ENCODE results near the gene LINC01488. TPM values are rescaled to one million over a fixed set of nuclear protein-coding genes. Genes with fewer than 3 reads are reported as not detected.

The LINC01488 gene
- total and polyA plus RNA-seq, 2 of the 13 experiments (the other 11 are each of a cell fraction or from before 2014, with no cell fraction given): 0.26 to 0.58 TPM

- TF ChIP-seq ZNF609 (CRISPR knock-in tag; IDR thresholded peaks at IDR 0.05; ENCODE audit: borderline replicate concordance): no peak
- no peak for TF ChIP-seq ONECUT2 (CRISPR knock-in tag; IDR thresholded peaks at IDR 0.05)
- no peak for TF ChIP-seq TCF7 (IDR thresholded peaks at IDR 0.05; ENCODE audit: low read depth)
- TF ChIP-seq ZNF607 (CRISPR knock-in tag; IDR thresholded peaks at IDR 0.05; ENCODE audit: borderline replicate concordance): no peak
Observed at GRCh38 chr11:69512790-69513189, 31.3 kb downstream of the LINC01488 start (continued).

GRCh38 chr11:69513196-69513595 is 31.7 kb downstream of the LINC01488 start:
- Histone ChIP-seq H3K4me1 (ENCODE audit: insufficient read depth, low read length) (no peaks in the 10 kb centered on the region), H3K4me3 (replicated peaks in 1 of 3; ENCODE audit: insufficient read depth in 1 of 3, low read depth in 2 of 3, low read length in 3 of 3) (no peak overlapping the region), H4K20me1 (ENCODE audit: insufficient read depth, low read length) (no peaks in the 10 kb centered on the region), H3K9ac (ENCODE audit: insufficient read depth, low read depth, low read length) (no peak overlapping the region), H3K4me2 (ENCODE audit: low read depth, low read length) (no peak overlapping the region), H3K27ac (ENCODE audit: extremely low read length, insufficient read depth, low read length) (no peak overlapping the region), H3K27me3 (ENCODE audit: control insufficient read depth in 1 of 2, insufficient read depth in 2 of 2, low read length in 2 of 2) (peaks cover 5 to 62% of the 10 kb centered on the region in 2 experiments), H2AFZ (ENCODE audit: low read length) (no peak overlapping the region), H3K79me2 (ENCODE audit: insufficient read depth, low read length) (no peaks in the 10 kb centered on the region), H3K9me3 (ENCODE audit: low read length) (no peaks in the 10 kb centered on the region), H3K36me3 (replicated peaks in 1 of 2; ENCODE audit: control insufficient read depth in 1 of 2, insufficient read depth in 2 of 2, low read length in 2 of 2) (no peaks in the 10 kb centered on the region)
- WGBS (ENCODE audit: low lambda C conversion rate): 55% methylated on average over 8 of the region's 11 CpGs
- ChIA-PET CTCF (ENCODE audit: low intra/inter-chr PET ratio, low total read pairs) (no interaction called here), POLR2A (no interaction called here)
- DNase-seq (ENCODE audit: low spot score) (no peak), ATAC-seq (no peak), FAIRE-seq (no peak)
- no TSS peak for BruUV-seq (replicated peaks)
- in situ Hi-C loops (cut with HindIII; ENCODE audit: extremely low pct_ligation_motif_present, low pct_unique_long_range_greater_than_20kb) (no loop called here), intact Hi-C loops (cut with micrococcal nuclease; ENCODE audit: unreplicated experiment) (no loop called here)
- TF ChIP-seq YEATS4 (CRISPR knock-in tag; IDR thresholded peaks at IDR 0.05; ENCODE audit: borderline replicate concordance) (no peak), DMTF1 (CRISPR knock-in tag; IDR thresholded peaks at IDR 0.05) (no peak), KAT7 (CRISPR knock-in tag; IDR thresholded peaks at IDR 0.05; ENCODE audit: borderline replicate concordance) (no peak), AGO1 (IDR thresholded peaks at IDR 0.05; ENCODE audit: low read depth, low read length, poor library complexity, severe bottlenecking) (no peak), ZSCAN31 (CRISPR knock-in tag; IDR thresholded peaks at IDR 0.05; ENCODE audit: low read depth) (no peak), ETV6 (CRISPR knock-in tag; conservative IDR thresholded peaks at IDR 0.05) (no peak), BRCA1 (CRISPR knock-in tag; IDR thresholded peaks at IDR 0.05) (no peak), TSC22D2 (CRISPR knock-in tag; IDR thresholded peaks at IDR 0.05; ENCODE audit: borderline replicate concordance) (no peak), EEA1 (CRISPR knock-in tag; IDR thresholded peaks at IDR 0.05; ENCODE audit: borderline replicate concordance) (no peak), FOXA3 (CRISPR knock-in tag; IDR thresholded peaks at IDR 0.05) (no peak), NCOA1 (CRISPR knock-in tag; IDR thresholded peaks at IDR 0.05) (no peak), ZSCAN9 (CRISPR knock-in tag; IDR thresholded peaks at IDR 0.05; ENCODE audit: borderline replicate concordance) (no peak), SRSF4 (IDR thresholded peaks at IDR 0.05; ENCODE audit: low read depth, low read length, poor library complexity, severe bottlenecking) (no peak), SSRP1 (CRISPR knock-in tag; IDR thresholded peaks at IDR 0.05) (no peak), HNF4A (CRISPR knock-in tag; IDR thresholded peaks at IDR 0.05) (no peak), MED13 (CRISPR knock-in tag; IDR thresholded peaks at IDR 0.05) (no peak)
